Inferior parietal cortex (tissue), 1 donor: ENCODE data around the gene INO80B.
"Not testable (repeated sequence)": the region's sequence is repeated elsewhere in the genome, so short reads cannot be mapped to it uniquely, and the experiment has no call there.

Source experiments
- DNase-seq: peaks from one replicate; pipeline ENCODE4 v3.0.0-alpha.2; 2016; ENCODE audit errors: extremely low spot score

The INO80B gene

GRCh38 chr2:74481961-74482800 lies 27.3 kb downstream of the INO80B start:
- DNase-seq, result no peak

- peak; percentile 96 for DNase-seq
Observed at GRCh38 chr2:74482801-74483674, 28.2 kb downstream of the INO80B start, which contains the start of the genes CCDC142 and TTC31. Gene CCDC142, minus strand, starts transcription at chr2:74482998. Its CDS starts 161 bp downstream, at chr2:74482837. Gene TTC31, plus strand, starts transcription at chr2:74483081. Its CDS starts 15 bp downstream, at chr2:74483096.

DNA sequence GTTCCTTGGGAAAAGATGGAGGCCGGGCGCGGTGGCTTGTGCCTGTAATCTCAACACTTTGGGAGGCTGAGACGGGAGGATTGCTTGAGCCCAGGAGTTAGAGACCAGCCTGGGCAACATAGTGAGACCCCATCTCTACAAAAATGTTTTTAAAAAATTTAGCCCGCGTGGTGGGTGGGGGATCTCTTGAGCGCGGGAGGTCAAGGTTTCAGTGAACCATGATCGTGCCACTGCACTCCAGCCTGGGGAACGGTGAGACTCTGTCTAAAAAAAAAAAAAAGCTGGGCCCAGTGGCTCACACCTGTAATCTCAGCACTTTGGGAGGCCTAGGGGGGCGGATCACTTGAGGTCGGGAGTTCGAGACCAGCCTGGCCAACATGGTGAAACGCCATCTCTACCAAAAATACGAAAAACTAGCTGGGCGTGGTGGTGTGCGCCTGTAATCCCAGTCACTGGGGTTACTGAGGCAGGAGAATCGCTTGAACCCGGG lies 28.8 kb downstream of the INO80B start:
- not testable (repeated sequence) for DNase-seq

DNA sequence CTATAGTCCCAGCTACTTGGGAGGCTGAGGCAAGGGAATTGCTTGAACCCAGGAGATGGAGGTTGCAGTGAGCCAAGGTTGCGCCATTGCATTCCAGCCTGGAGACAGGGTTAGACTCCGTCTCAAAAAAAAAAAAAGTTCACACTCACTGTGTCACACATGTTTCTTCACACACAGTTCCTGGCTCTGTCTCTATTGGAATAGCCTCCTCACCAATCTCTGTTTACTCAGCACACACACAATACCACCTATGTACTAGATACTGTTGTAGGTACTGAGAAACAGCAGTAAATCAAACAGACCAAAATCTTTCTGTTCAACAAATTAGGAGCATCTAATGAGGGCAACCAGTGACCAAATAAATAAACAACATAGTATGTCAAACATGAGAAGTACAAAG lies 31.3 kb downstream of the INO80B start:
- DNase-seq, result no peak

DNA sequence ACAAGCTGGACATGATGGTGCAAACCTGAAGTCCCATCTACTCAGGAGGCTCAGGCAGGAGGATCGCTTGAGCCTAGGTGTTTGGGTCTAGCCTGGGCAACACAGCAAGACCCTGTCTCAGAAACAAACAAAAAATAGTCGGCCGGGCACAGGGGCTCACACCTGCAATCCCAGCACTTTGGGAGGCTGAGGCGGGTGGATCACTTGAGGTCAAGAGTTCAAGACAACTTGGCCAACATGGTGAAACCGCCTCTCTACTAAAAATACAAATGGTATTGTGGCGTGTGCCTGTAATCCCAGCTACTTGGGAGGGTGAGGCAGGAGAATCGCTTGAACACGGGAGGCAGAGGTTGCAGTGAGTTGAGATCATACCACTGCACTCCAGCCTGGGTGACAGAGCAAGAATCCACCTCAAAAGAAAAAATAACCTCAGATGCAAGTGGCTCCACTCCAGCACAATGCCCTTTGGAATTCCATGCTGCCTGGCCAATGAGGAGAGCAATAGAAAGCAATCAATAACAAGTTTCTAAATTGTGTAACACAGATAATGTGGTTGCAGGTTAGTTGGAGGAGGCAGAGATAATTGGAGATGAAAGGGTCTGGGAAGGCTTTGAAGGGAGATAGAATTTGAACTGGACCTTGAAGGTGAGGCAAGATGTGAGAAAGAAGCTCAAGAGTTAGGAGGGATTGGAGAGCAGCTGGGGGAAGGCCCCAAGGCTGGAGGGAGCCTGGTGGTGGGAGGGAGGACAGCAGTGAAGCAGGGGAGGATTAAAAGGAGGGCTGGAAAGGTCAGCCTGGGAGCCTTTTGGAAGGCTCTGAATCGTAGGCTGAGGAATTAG lies 34.0 kb downstream of the INO80B start:
- DNase-seq, result no peak

- DNase-seq, result no peak
Observed at GRCh38 chr2:74489906-74490305, 35.0 kb downstream of the INO80B start.

DNA sequence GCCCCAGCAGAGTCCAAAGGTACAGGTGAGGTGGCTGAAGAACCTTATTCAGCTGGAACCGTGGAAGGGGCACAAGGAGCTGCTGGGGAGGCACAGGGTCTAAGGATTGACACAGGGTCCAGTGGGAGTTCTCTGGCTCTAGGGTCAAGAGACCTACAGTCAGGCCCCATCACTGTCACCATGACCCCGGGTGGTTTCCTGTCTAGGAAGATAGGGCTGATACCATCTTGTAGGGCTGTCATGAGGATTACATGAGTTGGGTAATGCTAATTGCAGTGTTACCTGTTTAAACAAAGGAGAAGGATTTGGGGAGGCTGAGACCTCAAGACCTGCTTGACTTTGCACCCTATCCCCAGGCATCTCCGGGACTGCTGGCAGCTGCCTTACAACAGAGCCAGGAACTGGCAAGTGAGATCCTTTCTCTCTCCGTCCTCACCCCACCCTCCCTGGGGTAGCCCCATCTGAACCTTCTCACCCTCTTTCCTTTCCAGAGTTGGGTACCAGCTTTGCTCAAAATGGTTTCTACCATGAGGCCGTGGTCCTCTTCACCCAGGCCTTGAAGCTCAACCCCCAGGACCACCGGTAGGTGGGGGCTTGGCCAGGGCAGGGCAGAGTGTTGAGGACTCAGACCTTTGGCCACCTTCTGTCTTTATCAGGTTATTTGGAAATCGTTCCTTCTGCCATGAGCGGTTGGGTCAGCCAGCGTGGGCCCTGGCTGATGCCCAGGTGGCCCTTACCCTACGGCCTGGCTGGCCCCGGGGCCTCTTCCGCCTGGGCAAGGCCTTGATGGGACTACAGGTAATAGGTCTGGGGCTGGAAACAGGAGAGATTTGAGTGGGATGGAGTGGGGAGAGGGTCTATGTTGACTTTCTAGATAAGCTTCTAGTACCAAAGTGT lies 37.0 kb downstream of the INO80B start:
- DNase-seq, result no peak

GRCh38 chr2:74493546-74493945 lies 38.7 kb downstream of the INO80B start:
- no peak for DNase-seq

- no peak for DNase-seq
Observed at GRCh38 chr2:74495440-74495839, 40.6 kb downstream of the INO80B start.

- no peak for DNase-seq
Observed at GRCh38 chr2:74496997-74497776, 42.3 kb downstream of the INO80B start.

DNA sequence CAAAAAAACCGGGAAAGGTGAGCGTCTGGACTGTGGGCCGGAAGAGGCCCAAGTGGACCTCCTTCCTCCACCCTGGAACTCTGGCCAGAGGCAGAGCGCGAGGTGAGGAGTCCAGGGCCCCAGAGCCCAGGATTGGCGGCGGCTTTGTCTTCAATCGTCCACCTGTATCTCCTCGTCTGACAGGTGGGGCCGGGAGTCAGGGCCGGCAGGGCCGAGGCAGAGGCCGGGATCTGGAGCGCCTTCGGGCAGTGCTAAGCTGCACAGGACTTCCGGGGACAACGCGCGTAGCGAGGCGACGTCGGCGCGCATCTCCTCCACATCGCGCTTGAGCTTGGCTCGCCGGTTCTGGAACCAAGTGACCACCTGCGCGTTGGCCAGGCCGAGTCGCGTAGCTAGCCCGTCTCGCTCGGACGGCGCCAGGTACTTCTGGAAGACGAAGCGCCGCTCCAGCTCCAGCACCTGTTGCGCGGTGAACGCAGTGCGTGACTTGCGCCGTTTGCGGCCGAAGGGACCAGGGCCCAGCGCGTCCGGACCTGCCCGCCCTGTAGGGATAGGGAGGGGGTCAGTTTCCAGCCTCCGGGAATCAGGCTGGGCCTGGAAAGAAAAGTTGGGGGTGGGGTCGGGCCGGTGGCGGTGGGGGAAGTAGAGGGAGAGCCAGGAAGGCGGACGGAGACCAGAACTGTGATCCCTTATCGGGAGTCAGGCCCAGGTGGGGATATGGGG lies 43.1 kb downstream of the INO80B start:
- no peak for DNase-seq

GRCh38 chr2:74498500-74499266 lies 43.8 kb downstream of the INO80B start:
- no peak for DNase-seq

DNA sequence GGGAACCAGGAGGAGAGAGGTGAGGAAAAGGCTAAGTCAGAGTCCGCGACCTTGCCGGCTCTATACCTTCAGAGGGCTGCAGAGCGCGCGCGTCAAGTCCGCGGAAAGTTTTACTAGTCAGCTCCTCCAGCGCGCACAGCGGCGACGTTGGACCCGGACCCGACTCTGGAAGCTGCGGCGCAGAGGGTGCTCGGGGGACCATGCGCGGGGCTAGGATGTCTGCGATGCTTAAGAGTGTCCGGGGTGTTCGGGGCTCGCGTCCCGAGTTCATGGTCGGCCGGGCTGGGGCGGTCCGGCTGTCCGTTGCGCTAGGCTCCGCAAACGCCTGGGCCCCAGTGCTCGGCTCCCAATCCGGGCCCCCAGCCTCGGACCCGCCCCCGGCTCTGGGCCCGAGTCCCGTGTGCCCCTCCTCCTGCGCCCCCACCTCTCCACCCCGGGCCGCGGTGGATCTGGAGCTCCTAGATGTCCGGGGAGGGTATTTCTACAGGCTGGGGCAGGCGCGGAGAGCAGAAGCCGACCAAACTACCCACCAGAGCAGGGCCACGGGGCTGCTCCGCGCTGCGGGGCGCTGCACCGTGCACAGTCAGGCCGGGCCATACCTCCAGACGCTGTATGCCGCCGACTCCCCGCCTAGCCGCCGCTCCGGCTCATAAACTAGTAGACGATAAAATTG lies 44.5 kb downstream of the INO80B start, which contains the start of gene LBX2:
Gene LBX2, minus strand, starts transcription at position 337 of the 673 bp plus-strand sequence. Its CDS starts 66 bp downstream, at position 271.
- DNase-seq, result no peak

- no peak for DNase-seq
Observed at GRCh38 chr2:74499940-74500577, 45.2 kb downstream of the INO80B start.

DNA sequence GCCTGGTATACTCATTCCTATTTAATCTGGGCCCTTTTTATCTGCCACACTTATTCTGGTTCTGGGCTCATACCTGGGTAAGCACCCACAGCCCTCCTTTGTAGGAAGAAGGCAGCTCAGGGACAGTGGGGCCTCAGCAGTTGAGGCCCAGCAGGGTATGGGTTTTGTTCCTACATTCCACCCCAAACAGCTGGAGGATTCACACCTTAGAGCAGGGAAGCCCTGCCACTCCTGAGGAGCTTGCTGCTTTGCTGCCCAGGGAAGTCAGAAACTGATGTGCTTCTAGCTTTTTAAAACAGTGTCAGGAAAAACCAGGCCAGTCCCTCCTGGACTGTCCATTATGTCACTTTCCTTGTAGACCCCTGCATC lies 45.7 kb downstream of the INO80B start:
- no peak for DNase-seq

- DNase-seq, result no peak
Observed at GRCh38 chr2:74501335-74502071, 46.6 kb downstream of the INO80B start.
